Esophagus squamous epithelium (tissue), 4 donors: ENCODE data around the gene ACOT8.

ENCODE experiments used
- CTCF ChIP-seq, 6 experiments: fragments of 450-650 bp in 4 of 6; fragments of 200-600 bp in 2 of 6; sonication (generic) in 2 of 6; IDR thresholded peaks; one replicate each; pipeline ENCODE4 v1.5.1; 2016 to 2019; ENCODE audit warnings: antibody characterized with exemption in 6 of 6, mild to moderate bottlenecking in 4 of 6, moderate library complexity in 4 of 6
- POLR2A ChIP-seq, 4 donors: fragments of 450-650 bp; IDR thresholded peaks; one replicate each; pipeline ENCODE4 v1.6.1; 2017; ENCODE audit warnings: antibody characterized with exemption in 4 of 4, mild to moderate bottlenecking in 4 of 4, moderate library complexity in 3 of 4

GRCh38 chr20:45888681-45889080 lies 31.5 kb upstream of the ACOT8 start:
- TF ChIP-seq CTCF (IDR thresholded peaks at IDR 0.05) (no peak), POLR2A (IDR thresholded peaks at IDR 0.05) (no peak)
